DMS114 treated with DMSO at 0.1 percent for 48 hours (cell line): ENCODE measurements around the gene BSG.
"Not testable (repeated sequence)": the region's sequence is repeated elsewhere in the genome, so short reads cannot be mapped to it uniquely, and the experiment has no call there.

Experiments used
- DNase-seq: peaks from one replicate; lab custom pipeline; 2025; ENCODE audit not compliant: unreplicated experiment; lab: John Stamatoyannopoulos, UW

The BSG gene

GRCh38 chr19:602391-603301 lies 30.2 kb downstream of the BSG start:
- no peak for DNase-seq

- not testable (repeated sequence) for DNase-seq
Observed at GRCh38 chr19:603302-603639, 30.9 kb downstream of the BSG start.

GRCh38 chr19:603779-604178 lies 31.4 kb downstream of the BSG start:
- not testable (repeated sequence) for DNase-seq

GRCh38 chr19:604355-604754 lies 32.0 kb downstream of the BSG start:
- no peak for DNase-seq

GRCh38 chr19:605061-605971 lies 32.9 kb downstream of the BSG start:
- DNase-seq: not testable (repeated sequence)

- DNase-seq: no peak
Observed at GRCh38 chr19:607301-608154, 35.1 kb downstream of the BSG start.

GRCh38 chr19:608155-609003 lies 36.0 kb downstream of the BSG start:
- DNase-seq: no peak

GRCh38 chr19:609004-609346 lies 36.6 kb downstream of the BSG start:
- no peak for DNase-seq

- DNase-seq: no peak
Observed at GRCh38 chr19:610071-610800, 37.8 kb downstream of the BSG start.

GRCh38 chr19:610801-611480 lies 38.5 kb downstream of the BSG start:
- no peak for DNase-seq

GRCh38 chr19:611481-611868 lies 39.1 kb downstream of the BSG start:
- DNase-seq: no peak

- DNase-seq: no peak
Observed at GRCh38 chr19:612941-613340, 40.5 kb downstream of the BSG start.

GRCh38 chr19:613732-614567 lies 41.6 kb downstream of the BSG start:
- no peak for DNase-seq

GRCh38 chr19:615619-616018 lies 43.2 kb downstream of the BSG start:
- no peak for DNase-seq

- no peak for DNase-seq
Observed at GRCh38 chr19:616062-616700, 43.8 kb downstream of the BSG start.

- DNase-seq: no peak
Observed at GRCh38 chr19:616747-617526, 44.5 kb downstream of the BSG start.
